Osteoblast (primary cell): ENCODE results near the gene SMIM45.

Experiments
- DNase-seq: peaks from one replicate; pipeline ENCODE4 v3.0.0; 2011; ENCODE audit warnings: low spot score, mixed read lengths; ENCODE audit not compliant: insufficient read length; ENCODE audit errors: missing footprints
- H2AFZ ChIP-seq: 2 replicates; pipeline ENCODE4 v1.6.0; 2011; ENCODE audit warnings: mild to moderate bottlenecking, low read length
- H3K27ac ChIP-seq: 2 replicates; pipeline ENCODE4 v1.5.1; 2011; ENCODE audit warnings: mild to moderate bottlenecking, low read depth, low read length, moderate library complexity
- H3K27me3 ChIP-seq: 2 replicates; pipeline ENCODE4 v1.6.0; 2012; ENCODE audit warnings: mild to moderate bottlenecking, control low read depth, inconsistent platforms, low read length, moderate library complexity; ENCODE audit not compliant: insufficient read depth
- H3K36me3 ChIP-seq: 2 replicates; pipeline ENCODE4 v1.5.1; 2011; ENCODE audit warnings: mild to moderate bottlenecking, low read length, control low read depth, moderate library complexity; ENCODE audit not compliant: insufficient read depth
- H3K4me1 ChIP-seq: 2 replicates; pipeline ENCODE4 v1.5.1; 2011; ENCODE audit warnings: mild to moderate bottlenecking, low read length, control low read depth, moderate library complexity; ENCODE audit not compliant: insufficient read depth
- H3K4me2 ChIP-seq: 2 replicates; pipeline ENCODE4 v1.6.0; 2011; ENCODE audit warnings: mild to moderate bottlenecking, low read length; ENCODE audit not compliant: insufficient read depth
- H3K4me3 ChIP-seq: fragments of 200-600 bp; sonication (generic); 3 replicates; pipeline ENCODE4 v1.5.1; 2012; ENCODE audit warnings: mild to moderate bottlenecking, low read length, inconsistent platforms; ENCODE audit not compliant: insufficient read depth
- H3K79me2 ChIP-seq: 2 replicates; pipeline ENCODE4 v1.6.0; 2012; ENCODE audit warnings: mild to moderate bottlenecking, low read length, control low read depth, inconsistent platforms; ENCODE audit not compliant: insufficient read depth
- H3K9me3 ChIP-seq: 2 replicates; pipeline ENCODE4 v1.5.1; 2011; ENCODE audit warnings: low read depth, low read length, control low read depth
- H4K20me1 ChIP-seq: 2 replicates; pipeline ENCODE4 v1.6.0; 2012; ENCODE audit warnings: mild to moderate bottlenecking, low read length, control low read depth; ENCODE audit not compliant: insufficient read depth
- CTCF ChIP-seq: IDR thresholded peaks from 2 replicates; pipeline ENCODE4 v1.5.1; 2011; ENCODE audit warnings: mild to moderate bottlenecking, low read depth, low read length, moderate library complexity; ENCODE audit errors: extremely low read depth

The SMIM45 gene

GRCh38 chr22:41964112-41964491, 12.2 kb downstream of the SMIM45 start:
- H3K4me3 ChIP-seq, result no peak overlapping the region
- no peaks in the 10 kb centered on the region for H4K20me1 ChIP-seq
- H3K79me2 ChIP-seq, result no peaks in the 10 kb centered on the region
- H3K27ac ChIP-seq, result no peak overlapping the region
- no peaks in the 10 kb centered on the region for H3K9me3 ChIP-seq
- H3K4me2 ChIP-seq, result no peak overlapping the region
- no peaks in the 10 kb centered on the region for H3K4me1 ChIP-seq
- H2AFZ ChIP-seq, result no peak overlapping the region
- H3K27me3 ChIP-seq, result no peaks in the 10 kb centered on the region
- H3K36me3 ChIP-seq, result no peaks in the 10 kb centered on the region
- DNase-seq, result peak; percentile 68
- no peak for TF ChIP-seq CTCF

GRCh38 chr22:41966225-41966606, 14.3 kb downstream of the SMIM45 start:
- Histone ChIP-seq H3K9me3 (no peaks in the 10 kb centered on the region), H2AFZ (peak overlapping the region; percentile 69), H3K4me1 (no peaks in the 10 kb centered on the region), H3K27ac (no peak overlapping the region), H3K4me3 (no peak overlapping the region), H3K36me3 (no peaks in the 10 kb centered on the region), H4K20me1 (no peaks in the 10 kb centered on the region), H3K27me3 (peaks cover 5% of the 10 kb centered on the region), H3K4me2 (no peak overlapping the region), H3K79me2 (no peaks in the 10 kb centered on the region)
- TF ChIP-seq CTCF, result no peak
- DNase-seq, result peak; percentile 32

- H3K79me2 ChIP-seq, result no peaks in the 10 kb centered on the region
- no peak overlapping the region for H3K27ac ChIP-seq
- TF ChIP-seq CTCF, result peak; percentile 64
- no peaks in the 10 kb centered on the region for H3K4me1 ChIP-seq
- peak; percentile 98 for DNase-seq
- H3K4me3 ChIP-seq, result no peak overlapping the region
- H3K4me2 ChIP-seq, result no peak overlapping the region
- peak overlapping the region; percentile 69 for H2AFZ ChIP-seq
- no peaks in the 10 kb centered on the region for H3K9me3 ChIP-seq
- H4K20me1 ChIP-seq, result no peaks in the 10 kb centered on the region
- peaks cover 5% of the 10 kb centered on the region for H3K27me3 ChIP-seq
- H3K36me3 ChIP-seq, result no peaks in the 10 kb centered on the region
Observed at GRCh38 chr22:41966607-41967240, 14.8 kb downstream of the SMIM45 start.

- no peak for DNase-seq
- Histone ChIP-seq H2AFZ (no peak overlapping the region), H4K20me1 (no peaks in the 10 kb centered on the region), H3K79me2 (no peaks in the 10 kb centered on the region), H3K27me3 (peaks cover 16% of the 10 kb centered on the region), H3K27ac (no peak overlapping the region), H3K4me3 (no peak overlapping the region), H3K9me3 (no peaks in the 10 kb centered on the region), H3K4me2 (no peak overlapping the region), H3K36me3 (no peaks in the 10 kb centered on the region), H3K4me1 (no peaks in the 10 kb centered on the region)
- no peak for TF ChIP-seq CTCF
Observed at GRCh38 chr22:41968601-41969000, 16.7 kb downstream of the SMIM45 start.
